Lower leg skin (tissue), 3 donors: ENCODE measurements around the gene KRTAP10-10.

Experiments
- POLR2A ChIP-seq, 2 donors: fragments of 450-650 bp; IDR thresholded peaks; one replicate each; pipeline ENCODE4 v1.6.1; 2016 to 2017; ENCODE audit warnings: antibody characterized with exemption in 2 of 2, mild to moderate bottlenecking in 1 of 2, moderate library complexity in 1 of 2
- TF ChIP-seq, protein P1 (sequence below), 3 donors: fragments of 450-650 bp; IDR thresholded peaks; one replicate each; pipeline ENCODE4 v1.5.1; 2016; ENCODE audit warnings: antibody characterized with exemption in 3 of 3, mild to moderate bottlenecking in 3 of 3, moderate library complexity in 2 of 3

GRCh38 chr21:44640761-44641160, 3.6 kb downstream of the KRTAP10-10 start:
- TF ChIP-seq, protein P1, sequence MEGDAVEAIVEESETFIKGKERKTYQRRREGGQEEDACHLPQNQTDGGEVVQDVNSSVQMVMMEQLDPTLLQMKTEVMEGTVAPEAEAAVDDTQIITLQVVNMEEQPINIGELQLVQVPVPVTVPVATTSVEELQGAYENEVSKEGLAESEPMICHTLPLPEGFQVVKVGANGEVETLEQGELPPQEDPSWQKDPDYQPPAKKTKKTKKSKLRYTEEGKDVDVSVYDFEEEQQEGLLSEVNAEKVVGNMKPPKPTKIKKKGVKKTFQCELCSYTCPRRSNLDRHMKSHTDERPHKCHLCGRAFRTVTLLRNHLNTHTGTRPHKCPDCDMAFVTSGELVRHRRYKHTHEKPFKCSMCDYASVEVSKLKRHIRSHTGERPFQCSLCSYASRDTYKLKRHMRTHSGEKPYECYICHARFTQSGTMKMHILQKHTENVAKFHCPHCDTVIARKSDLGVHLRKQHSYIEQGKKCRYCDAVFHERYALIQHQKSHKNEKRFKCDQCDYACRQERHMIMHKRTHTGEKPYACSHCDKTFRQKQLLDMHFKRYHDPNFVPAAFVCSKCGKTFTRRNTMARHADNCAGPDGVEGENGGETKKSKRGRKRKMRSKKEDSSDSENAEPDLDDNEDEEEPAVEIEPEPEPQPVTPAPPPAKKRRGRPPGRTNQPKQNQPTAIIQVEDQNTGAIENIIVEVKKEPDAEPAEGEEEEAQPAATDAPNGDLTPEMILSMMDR (IDR thresholded peaks at IDR 0.05): no peak
- TF ChIP-seq POLR2A (IDR thresholded peaks at IDR 0.05): no peak
